ENCODE measurements around the gene DCTN4.

GRCh38 chr5:150663936-150664335, 94.9 kb downstream of the DCTN4 start:
- TF ChIP-seq, protein P1, sequence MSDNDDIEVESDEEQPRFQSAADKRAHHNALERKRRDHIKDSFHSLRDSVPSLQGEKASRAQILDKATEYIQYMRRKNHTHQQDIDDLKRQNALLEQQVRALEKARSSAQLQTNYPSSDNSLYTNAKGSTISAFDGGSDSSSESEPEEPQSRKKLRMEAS (IDR thresholded peaks at IDR 0.05; ENCODE audit: low read depth, low read length), result no peak
- TF ChIP-seq POLR2A (IDR thresholded peaks at IDR 0.05; ENCODE audit: extremely low read depth, insufficient read length) (no peak), MYC (IDR thresholded peaks at IDR 0.05; ENCODE audit: low read depth, low read length) (no peak)
- TF ChIP-seq, protein P2, sequence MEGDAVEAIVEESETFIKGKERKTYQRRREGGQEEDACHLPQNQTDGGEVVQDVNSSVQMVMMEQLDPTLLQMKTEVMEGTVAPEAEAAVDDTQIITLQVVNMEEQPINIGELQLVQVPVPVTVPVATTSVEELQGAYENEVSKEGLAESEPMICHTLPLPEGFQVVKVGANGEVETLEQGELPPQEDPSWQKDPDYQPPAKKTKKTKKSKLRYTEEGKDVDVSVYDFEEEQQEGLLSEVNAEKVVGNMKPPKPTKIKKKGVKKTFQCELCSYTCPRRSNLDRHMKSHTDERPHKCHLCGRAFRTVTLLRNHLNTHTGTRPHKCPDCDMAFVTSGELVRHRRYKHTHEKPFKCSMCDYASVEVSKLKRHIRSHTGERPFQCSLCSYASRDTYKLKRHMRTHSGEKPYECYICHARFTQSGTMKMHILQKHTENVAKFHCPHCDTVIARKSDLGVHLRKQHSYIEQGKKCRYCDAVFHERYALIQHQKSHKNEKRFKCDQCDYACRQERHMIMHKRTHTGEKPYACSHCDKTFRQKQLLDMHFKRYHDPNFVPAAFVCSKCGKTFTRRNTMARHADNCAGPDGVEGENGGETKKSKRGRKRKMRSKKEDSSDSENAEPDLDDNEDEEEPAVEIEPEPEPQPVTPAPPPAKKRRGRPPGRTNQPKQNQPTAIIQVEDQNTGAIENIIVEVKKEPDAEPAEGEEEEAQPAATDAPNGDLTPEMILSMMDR (IDR thresholded peaks at IDR 0.05; ENCODE audit: low read depth, low read length), result no peak
